Gastrocnemius medialis (tissue), 4 donors: Measurements from ENCODE around the gene MAPKAP1. TPM values are rescaled to one million over a fixed set of nuclear protein-coding genes. Genes with fewer than 3 reads are reported as not detected.

ENCODE experiments used
- ATAC-seq, 2 donors: fragments of 150-250 bp; one replicate each; pipeline ENCODE4 v1.9.1; 2016
- DNase-seq, 2 donors: peaks; one replicate each; pipeline ENCODE4 v3.0.0-alpha.2; 2019
- H3K27ac ChIP-seq, 4 donors: fragments of 200-600 bp; sonication (generic); 1 replicate in 1 of 4; 2 replicates in 3 of 4; pipeline ENCODE4 v1.5.1; 2016 to 2018; ENCODE audit warnings: mild to moderate bottlenecking in 2 of 4, moderate library complexity in 1 of 4
- H3K27me3 ChIP-seq, 3 donors: fragments of 200-600 bp; sonication (generic) in 2 of 3; 1 replicate in 1 of 3; 2 replicates in 2 of 3; pipeline versions ENCODE4 v1.5.1 to v1.6.0; 2016 to 2019; ENCODE audit warnings: mild to moderate bottlenecking in 1 of 3, moderate library complexity in 1 of 3
- H3K36me3 ChIP-seq, 2 donors: fragments of 200-600 bp; sonication (generic) in 1 of 2; one replicate each; pipeline ENCODE4 v1.5.1; 2017 to 2018
- H3K4me1 ChIP-seq, 2 donors: fragments of 200-600 bp; sonication (generic) in 1 of 2; one replicate each; pipeline ENCODE4 v1.5.1; 2016 to 2017; ENCODE audit warnings: mild to moderate bottlenecking in 2 of 2
- H3K4me3 ChIP-seq, 4 donors: fragments of 200-600 bp; sonication (generic) in 3 of 4; 1 replicate in 1 of 4; 2 replicates in 3 of 4; pipeline ENCODE4 v1.5.1; 2016 to 2019; ENCODE audit warnings: mild to moderate bottlenecking in 2 of 4
- H3K9me3 ChIP-seq, 3 donors: fragments of 200-600 bp; sonication (generic) in 2 of 3; 1 replicate in 1 of 3; 2 replicates in 2 of 3; pipeline ENCODE4 v1.5.1; 2016 to 2019
- CTCF ChIP-seq, 5 experiments: fragments of 450-650 bp in 3 of 5; fragments of 200-600 bp in 2 of 5; sonication (generic) in 2 of 5; IDR thresholded peaks in 4 of 5; conservative IDR thresholded peaks in 1 of 5; 1 replicate in 4 of 5; 2 replicates in 1 of 5; pipeline ENCODE4 v1.5.1; 2016 to 2019; ENCODE audit warnings: antibody characterized with exemption in 5 of 5, mild to moderate bottlenecking in 3 of 5, moderate library complexity in 3 of 5
- POLR2A ChIP-seq, 2 donors: fragments of 450-650 bp; IDR thresholded peaks; one replicate each; pipeline ENCODE4 v1.6.1; 2017; ENCODE audit warnings: antibody characterized with exemption in 2 of 2, mild to moderate bottlenecking in 2 of 2, moderate library complexity in 2 of 2
- in situ Hi-C, 4 donors: fragments of 200-750 bp; cut with MboI; loops; one replicate each; pipeline versions ENCODE4 v1.15.0 to v1.8.0; 2017; ENCODE audit warnings: low sequenced_read_pairs in 4 of 4
- intact Hi-C: fragments of 100-400 bp; cut with DNase I; formaldehyde crosslinking; loops from one replicate; pipeline ENCODE4 v1.15.1; 2023; ENCODE audit warnings: low total_unique reads
- total RNA-seq, 4 donors: library from RNA; depleted of rRNA; stranded (reverse); fragments of >200 nt; gene quantifications; one replicate each; pipeline versions ENCODE4 v1.1.0 to v1.2.3, GENCODE V29; 2016

Gene MAPKAP1
- total RNA-seq, 4 donors from 2014 or later: 58.2 to 123 (median 104) TPM

DNA sequence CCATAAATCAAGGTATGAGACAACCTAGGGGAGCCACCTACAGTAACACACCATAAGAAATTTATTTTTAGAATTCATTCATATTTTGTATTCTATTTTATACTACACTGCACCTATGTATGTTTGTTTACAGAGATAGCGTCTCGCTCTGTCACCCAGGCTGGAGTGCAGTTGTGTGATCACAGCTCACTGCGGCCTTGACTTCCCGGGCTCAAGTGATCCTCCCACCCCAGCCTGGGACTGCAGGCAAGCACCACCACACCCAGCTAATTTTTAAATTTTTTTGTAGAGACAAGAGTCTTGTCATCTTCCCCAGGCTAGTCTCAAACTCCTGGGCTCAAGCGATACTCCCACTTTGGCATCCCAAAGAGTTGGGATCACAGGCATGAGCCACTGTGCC is 25.4 kb downstream of the MAPKAP1 start:
- no peak for DNase-seq
- H3K27me3 ChIP-seq: no peaks in the 10 kb centered on the region
- TF ChIP-seq POLR2A (IDR thresholded peaks at IDR 0.05) (no peak), CTCF (IDR thresholded peaks at IDR 0.05 in 4 of 5, conservative IDR thresholded peaks at IDR 0.05 in 1 of 5) (no peak)
- no peaks in the 10 kb centered on the region for H3K9me3 ChIP-seq
- no peak overlapping the region for H3K27ac ChIP-seq
- H3K4me3 ChIP-seq: no peak overlapping the region
- intact Hi-C loops (no loop called here), in situ Hi-C loops (no loop called here)
- peaks cover 0 to 6% of the 10 kb centered on the region in 2 donors for H3K4me1 ChIP-seq
- no peak for ATAC-seq
- H3K36me3 ChIP-seq: no peaks in the 10 kb centered on the region

DNA sequence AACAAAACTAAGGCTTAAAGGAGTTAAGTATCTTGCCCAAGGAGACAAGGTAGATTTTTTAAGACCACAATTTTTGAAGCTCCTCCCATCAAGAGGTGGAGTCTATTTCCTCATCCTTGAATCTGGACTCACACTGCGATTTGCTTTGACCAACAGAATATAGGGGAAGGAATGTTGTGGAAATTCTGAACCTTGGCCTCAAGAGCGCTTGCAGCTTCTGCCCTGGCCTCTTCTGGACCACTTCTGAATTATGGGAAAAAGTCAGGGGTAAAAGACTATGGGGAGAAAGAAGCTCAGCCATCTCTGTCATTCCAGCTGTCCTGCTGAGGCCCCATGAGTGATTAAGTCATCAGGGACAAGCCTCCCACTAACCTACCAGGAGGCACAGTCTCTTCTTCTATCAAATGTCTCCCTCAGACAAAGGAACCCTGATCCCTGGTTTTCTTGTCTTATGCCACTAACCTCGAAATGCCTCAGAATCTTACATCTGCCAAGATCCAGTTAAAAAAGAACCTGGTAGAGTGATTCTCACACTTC is 25.9 kb downstream of the MAPKAP1 start:
- no peak for TF ChIP-seq POLR2A (IDR thresholded peaks at IDR 0.05)
- no peak for TF ChIP-seq CTCF (IDR thresholded peaks at IDR 0.05 in 4 of 5, conservative IDR thresholded peaks at IDR 0.05 in 1 of 5)
- Histone ChIP-seq H3K27ac (no peak overlapping the region), H3K4me1 (peaks cover 0 to 6% of the 10 kb centered on the region in 2 donors), H3K36me3 (no peaks in the 10 kb centered on the region), H3K27me3 (no peaks in the 10 kb centered on the region), H3K4me3 (no peak overlapping the region), H3K9me3 (no peaks in the 10 kb centered on the region)
- intact Hi-C loops: no loop called here
- in situ Hi-C loops: no loop called here
- no peak for ATAC-seq
- no peak for DNase-seq

GRCh38 chr9:125680445-125680844 is 26.6 kb downstream of the MAPKAP1 start:
- peaks cover 6% of the 10 kb centered on the region in 2 donors for H3K4me1 ChIP-seq
- H3K4me3 ChIP-seq: no peak overlapping the region
- H3K27me3 ChIP-seq: no peaks in the 10 kb centered on the region
- intact Hi-C loops: no loop called here
- no peaks in the 10 kb centered on the region for H3K36me3 ChIP-seq
- DNase-seq (no peak), ATAC-seq (no peak)
- no peaks in the 10 kb centered on the region for H3K9me3 ChIP-seq
- in situ Hi-C loops: no loop called here
- no peak for TF ChIP-seq CTCF (IDR thresholded peaks at IDR 0.05 in 4 of 5, conservative IDR thresholded peaks at IDR 0.05 in 1 of 5)
- TF ChIP-seq POLR2A (IDR thresholded peaks at IDR 0.05): no peak
- H3K27ac ChIP-seq: no peak overlapping the region

GRCh38 chr9:125679597-125680189 is 27.3 kb downstream of the MAPKAP1 start:
- DNase-seq: no peak
- Histone ChIP-seq H3K36me3 (no peaks in the 10 kb centered on the region), H3K27ac (no peak overlapping the region), H3K27me3 (no peaks in the 10 kb centered on the region), H3K4me3 (no peak overlapping the region), H3K4me1 (peaks cover 12 to 14% of the 10 kb centered on the region in 2 donors), H3K9me3 (no peaks in the 10 kb centered on the region)
- ATAC-seq: no peak
- intact Hi-C loops (no loop called here), in situ Hi-C loops (no loop called here)
- TF ChIP-seq POLR2A (IDR thresholded peaks at IDR 0.05) (no peak), CTCF (IDR thresholded peaks at IDR 0.05 in 4 of 5, conservative IDR thresholded peaks at IDR 0.05 in 1 of 5) (no peak)
